Type B pancreatic cell (in vitro differentiated cells): ENCODE results near the gene SEC16A. TPM values are rescaled to one million over a fixed set of nuclear protein-coding genes. Genes with fewer than 3 reads are reported as not detected.

Experiments
- DNase-seq: peaks from one replicate; pipeline ENCODE4 v3.0.0; 2021; ENCODE audit warnings: mixed read lengths; ENCODE audit not compliant: unreplicated experiment; ENCODE audit errors: extremely low spot score
- H3K27ac Mint-ChIP-seq: 2 replicates; pipeline ENCODE4 v1.8.0; 2021; ENCODE audit warnings: mild to moderate bottlenecking, mixed read lengths
- H3K27me3 Mint-ChIP-seq: 2 replicates; pipeline ENCODE4 v1.8.0; 2021; ENCODE audit warnings: mixed read lengths
- H3K36me3 Mint-ChIP-seq: 2 replicates; pipeline ENCODE4 v1.8.0; 2021; ENCODE audit warnings: mixed read lengths
- H3K4me1 Mint-ChIP-seq: one replicate; pipeline ENCODE4 v1.8.0; 2021; ENCODE audit warnings: mixed read lengths; ENCODE audit not compliant: unreplicated experiment
- H3K4me3 Mint-ChIP-seq: 2 replicates; pipeline ENCODE4 v1.8.0; 2021; ENCODE audit warnings: mild to moderate bottlenecking, mixed read lengths
- H3K9me3 Mint-ChIP-seq: 2 replicates; pipeline ENCODE4 v1.8.0; 2021; ENCODE audit warnings: mixed read lengths
- CTCF ChIP-seq: fragments of 200-600 bp; sonication (generic); conservative IDR thresholded peaks from 2 replicates; pipeline ENCODE4 v1.5.0; 2021; ENCODE audit warnings: antibody characterized with exemption, mild to moderate bottlenecking
- total RNA-seq: library from RNA; stranded (reverse); gene quantifications from 2 replicates; pipeline ENCODE4 v1.2.1, GENCODE V29; 2021; ENCODE audit warnings: low replicate concordance

SEC16A gene
- total RNA-seq, 1 donor from 2014 or later = 74.6 TPM

- no peak overlapping the region for H3K4me3 Mint-ChIP-seq
- no peak for DNase-seq
Measured at GRCh38 chr9:136511144-136511669, 28.4 kb upstream of the SEC16A start.

DNA sequence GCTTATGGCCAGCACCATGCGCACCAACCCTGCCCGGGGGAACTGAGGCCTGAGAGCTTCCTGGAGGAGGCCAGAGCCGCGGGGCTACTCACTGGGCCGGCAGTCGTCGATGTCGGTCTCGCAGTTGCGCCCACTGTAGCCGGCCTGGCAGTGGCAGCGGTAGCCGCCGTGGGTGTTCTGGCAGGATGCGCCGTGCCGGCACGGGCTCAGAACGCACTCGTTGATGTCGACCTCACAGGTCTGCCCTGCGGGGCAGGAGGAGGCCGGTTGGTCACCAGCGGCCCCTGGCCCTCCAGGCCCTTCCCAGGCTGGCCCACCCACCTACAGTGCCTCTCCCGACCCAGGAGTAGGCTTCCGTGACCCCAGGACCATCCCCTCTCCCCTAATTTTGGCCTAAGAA, 27.7 kb upstream of the SEC16A start:
- Mint-ChIP-seq H3K9me3 (no peaks in the 10 kb centered on the region), H3K4me1 (no peaks in the 10 kb centered on the region), H3K36me3 (no peaks in the 10 kb centered on the region), H3K27ac (no peak overlapping the region), H3K4me3 (no peak overlapping the region), H3K27me3 (no peaks in the 10 kb centered on the region)
- no peak for TF ChIP-seq CTCF
- DNase-seq = no peak

More at GRCh38 chr9:136511144-136511669, 28.4 kb upstream of the SEC16A start:
- no peak overlapping the region for H3K27ac Mint-ChIP-seq
- no peaks in the 10 kb centered on the region for H3K4me1 Mint-ChIP-seq
- H3K36me3 Mint-ChIP-seq = no peaks in the 10 kb centered on the region
- H3K9me3 Mint-ChIP-seq = no peaks in the 10 kb centered on the region
- no peaks in the 10 kb centered on the region for H3K27me3 Mint-ChIP-seq
- TF ChIP-seq CTCF = no peak

GRCh38 chr9:136509549-136509948, 26.7 kb upstream of the SEC16A start:
- no peak for TF ChIP-seq CTCF
- Mint-ChIP-seq H3K27me3 (no peaks in the 10 kb centered on the region), H3K4me1 (no peaks in the 10 kb centered on the region), H3K27ac (no peak overlapping the region), H3K9me3 (no peaks in the 10 kb centered on the region), H3K36me3 (no peaks in the 10 kb centered on the region), H3K4me3 (no peak overlapping the region)
- no peak for DNase-seq

DNA sequence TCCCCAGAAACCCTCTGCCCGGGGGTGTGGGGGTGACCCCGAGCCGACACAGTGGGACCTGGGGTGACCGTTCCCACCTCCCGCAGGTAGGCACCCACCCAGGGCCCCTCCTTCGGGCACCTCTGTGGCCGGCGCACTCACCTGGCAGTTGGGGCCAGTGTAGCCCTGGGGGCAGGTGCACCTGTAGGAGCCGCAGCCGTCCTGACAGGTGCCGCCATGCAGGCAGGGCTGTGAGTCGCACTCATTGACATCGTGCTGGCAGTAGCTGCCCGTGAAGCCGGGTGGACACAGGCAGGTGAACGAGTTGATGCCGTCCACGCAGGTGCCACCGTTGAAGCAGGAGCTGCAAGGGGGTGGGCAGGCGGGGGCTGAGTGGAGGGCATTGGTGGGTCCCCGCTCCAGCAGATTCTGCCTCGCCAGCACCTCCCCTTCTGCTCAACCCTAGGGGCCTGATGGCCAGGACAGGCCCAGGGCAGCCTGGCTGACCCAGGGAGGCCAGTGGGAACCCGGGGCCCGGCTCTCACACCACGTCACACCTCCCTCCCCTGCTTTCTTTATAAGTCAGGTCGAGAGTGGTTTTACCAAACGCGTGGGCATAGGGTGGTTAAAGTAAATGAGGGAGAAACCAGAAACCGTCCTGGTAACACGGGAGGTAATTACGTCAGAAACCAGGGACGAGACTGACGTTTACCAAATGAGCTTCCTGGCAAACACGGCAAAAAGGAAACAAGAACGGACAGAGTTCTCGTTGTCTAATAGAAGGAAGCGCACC, 26.1 kb upstream of the SEC16A start:
- no peaks in the 10 kb centered on the region for H3K27me3 Mint-ChIP-seq
- TF ChIP-seq CTCF = no peak
- H3K4me1 Mint-ChIP-seq = no peaks in the 10 kb centered on the region
- H3K4me3 Mint-ChIP-seq = no peak overlapping the region
- H3K36me3 Mint-ChIP-seq = no peaks in the 10 kb centered on the region
- no peak overlapping the region for H3K27ac Mint-ChIP-seq
- no peaks in the 10 kb centered on the region for H3K9me3 Mint-ChIP-seq
- no peak for DNase-seq

DNA sequence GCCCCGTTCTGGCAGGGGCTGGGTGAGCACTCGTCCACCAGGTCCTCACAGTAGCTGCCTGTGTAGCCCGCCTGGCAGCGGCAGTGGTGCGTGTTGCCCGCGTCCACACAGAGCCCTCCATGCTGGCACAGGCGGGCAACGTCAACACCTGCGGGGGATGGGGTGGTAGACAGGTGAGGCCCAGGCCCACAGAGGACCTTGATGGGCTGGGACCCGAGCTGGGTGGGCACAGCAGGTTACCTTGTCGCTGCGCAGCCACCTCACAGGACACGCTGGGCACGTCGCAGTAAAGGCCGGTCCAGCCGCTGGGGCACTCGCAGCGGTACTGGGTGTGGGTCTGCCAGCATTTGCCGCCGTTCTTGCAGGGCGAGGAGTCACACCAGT, 25.1 kb upstream of the SEC16A start:
- DNase-seq = no peak
- Mint-ChIP-seq H3K27me3 (no peaks in the 10 kb centered on the region), H3K27ac (no peak overlapping the region), H3K4me3 (no peak overlapping the region), H3K9me3 (no peaks in the 10 kb centered on the region), H3K4me1 (no peaks in the 10 kb centered on the region), H3K36me3 (no peaks in the 10 kb centered on the region)
- no peak for TF ChIP-seq CTCF
